GM12878 (cell line): ENCODE measurements around the gene PIR.

Source experiments
- BRCA1 ChIP-seq: IDR thresholded peaks from 2 replicates; pipeline ENCODE4 v1.6.1; 2011; ENCODE audit warnings: low read depth, low read length, improper control_type of control experiment
- CTCF ChIP-seq, 3 experiments: IDR thresholded peaks in 2 of 3; conservative IDR thresholded peaks in 1 of 3; 2 replicates each; pipeline ENCODE4 v1.5.1; 2011; ENCODE audit warnings: low read depth in 3 of 3, low read length in 3 of 3, mild to moderate bottlenecking in 3 of 3, control low read depth in 2 of 3, moderate library complexity in 2 of 3, inconsistent platforms in 1 of 3, mixed read lengths in 1 of 3; ENCODE audit not compliant: control insufficient read depth in 2 of 3, insufficient read depth in 1 of 3; ENCODE audit errors: extremely low read depth in 1 of 3
- EP300 ChIP-seq, 2 experiments: fragments of 150-350 bp in 1 of 2; IDR thresholded peaks; 2 replicates each; pipeline ENCODE4 v1.6.1; 2011 to 2012; ENCODE audit warnings: low read depth in 2 of 2, low read length in 2 of 2, borderline replicate concordance in 1 of 2, improper control_type of control experiment in 1 of 2, inconsistent platforms in 1 of 2; ENCODE audit not compliant: control insufficient read depth in 1 of 2
- MXI1 ChIP-seq: fragments of 150-350 bp; IDR thresholded peaks from 2 replicates; pipeline ENCODE4 v1.6.1; 2011; ENCODE audit warnings: low read depth, mild to moderate bottlenecking, inconsistent platforms, low read length, improper control_type of control experiment
- MYC ChIP-seq: IDR thresholded peaks from 2 replicates; pipeline ENCODE4 v1.6.1; 2011; ENCODE audit warnings: mild to moderate bottlenecking, low read length, moderate library complexity, inconsistent platforms; ENCODE audit not compliant: insufficient read depth, insufficient replicate concordance, insufficient read length, severe bottlenecking
- NFIC ChIP-seq: IDR thresholded peaks from 2 replicates; pipeline ENCODE4 v1.6.1; 2012; ENCODE audit warnings: low read depth, mild to moderate bottlenecking, inconsistent platforms, low read length, moderate library complexity
- SMC3 ChIP-seq: IDR thresholded peaks from 2 replicates; pipeline ENCODE4 v1.6.1; 2011; ENCODE audit warnings: low read length, improper control_type of control experiment, borderline replicate concordance
- ZZZ3 ChIP-seq: IDR thresholded peaks from 2 replicates; pipeline ENCODE4 v1.6.1; 2011; ENCODE audit warnings: low read depth; ENCODE audit not compliant: control insufficient read depth, insufficient read length

GRCh38 chrX:15451913-15452312 lies 41.2 kb downstream of the PIR start:
- no peak for TF ChIP-seq ZZZ3
- TF ChIP-seq BRCA1, result no peak
- TF ChIP-seq CTCF (IDR thresholded peaks at IDR 0.05 in 2 of 3, conservative IDR thresholded peaks at IDR 0.05 in 1 of 3; ENCODE audit: control insufficient read depth in 2 of 3, extremely low read depth in 1 of 3, insufficient read depth in 1 of 3, low read depth in 3 of 3, low read length in 3 of 3), result no peak
- TF ChIP-seq NFIC, result no peak
- TF ChIP-seq MYC, result no peak
- no peak for TF ChIP-seq SMC3
- no peak for TF ChIP-seq MXI1
- TF ChIP-seq EP300 (IDR thresholded peaks at IDR 0.05; ENCODE audit: borderline replicate concordance in 1 of 2, control insufficient read depth in 1 of 2, low read depth in 2 of 2, low read length in 2 of 2), result no peak
